ENCODE data around the gene RASGRF2. TPM values are rescaled to one million over a fixed set of nuclear protein-coding genes. Genes with fewer than 3 reads are reported as not detected.

Gene RASGRF2
- total RNA-seq, 1 experiment from 2014 or later, result not detected

GRCh38 chr5:81172710-81173109 is 212.5 kb downstream of the RASGRF2 start:
- Mint-ChIP-seq H3K9me3 (ENCODE audit: unreplicated experiment) (no peaks in the 10 kb centered on the region), H3K36me3 (ENCODE audit: insufficient read depth, unreplicated experiment) (no peaks in the 10 kb centered on the region), H3K4me1 (ENCODE audit: insufficient read depth, unreplicated experiment) (no peaks in the 10 kb centered on the region), H3K27me3 (ENCODE audit: insufficient read depth, unreplicated experiment) (peaks cover 55% of the 10 kb centered on the region), H3K4me3 (ENCODE audit: unreplicated experiment) (no peak overlapping the region), H3K27ac (ENCODE audit: low read depth, unreplicated experiment) (no peak overlapping the region)
- BruUV-seq (replicated peaks), result no TSS peak
- intact Hi-C loops (cut with micrococcal nuclease), result no loop called here
- DNase-seq (ENCODE audit: unreplicated experiment), result no peak
- TF ChIP-seq CTCF (IDR thresholded peaks at IDR 0.05; ENCODE audit: unreplicated experiment), result no peak
- ChIA-PET POLR2A (no interaction called here), CTCF (no interaction called here)

GRCh38 chr5:81177061-81177460 is 216.9 kb downstream of the RASGRF2 start:
- POLR2A ChIA-PET, result no interaction called here
- Mint-ChIP-seq H3K36me3 (ENCODE audit: insufficient read depth, unreplicated experiment) (no peaks in the 10 kb centered on the region), H3K27me3 (ENCODE audit: insufficient read depth, unreplicated experiment) (peaks cover 24% of the 10 kb centered on the region), H3K4me1 (ENCODE audit: insufficient read depth, unreplicated experiment) (no peaks in the 10 kb centered on the region), H3K9me3 (ENCODE audit: unreplicated experiment) (no peaks in the 10 kb centered on the region), H3K4me3 (ENCODE audit: unreplicated experiment) (no peak overlapping the region), H3K27ac (ENCODE audit: low read depth, unreplicated experiment) (no peak overlapping the region)
- no peak for DNase-seq (ENCODE audit: unreplicated experiment)
- no peak for TF ChIP-seq CTCF (IDR thresholded peaks at IDR 0.05; ENCODE audit: unreplicated experiment)
- CTCF ChIA-PET, result interaction anchor here (0.7 to 0.8 kb wide), 3 partner anchors 12 to 465 kb away, joined by 3 to 4 read pairs (median 3); no protein-coding TSS in a partner anchor
- BruUV-seq (replicated peaks), result no TSS peak
- intact Hi-C loops (cut with micrococcal nuclease), result no loop called here

- ChIA-PET CTCF (interaction anchor here (0.5 kb wide), 1 partner anchor 20 kb away, joined by 4 read pairs; no protein-coding TSS in a partner anchor), POLR2A (no interaction called here)
- Mint-ChIP-seq H3K9me3 (ENCODE audit: unreplicated experiment) (no peaks in the 10 kb centered on the region), H3K27me3 (ENCODE audit: insufficient read depth, unreplicated experiment) (peaks cover 6% of the 10 kb centered on the region), H3K27ac (ENCODE audit: low read depth, unreplicated experiment) (no peak overlapping the region), H3K4me1 (ENCODE audit: insufficient read depth, unreplicated experiment) (no peaks in the 10 kb centered on the region), H3K4me3 (ENCODE audit: unreplicated experiment) (no peak overlapping the region), H3K36me3 (ENCODE audit: insufficient read depth, unreplicated experiment) (no peaks in the 10 kb centered on the region)
- intact Hi-C loops (cut with micrococcal nuclease), result no loop called here
- TF ChIP-seq CTCF (IDR thresholded peaks at IDR 0.05; ENCODE audit: unreplicated experiment), result no peak
- DNase-seq (ENCODE audit: unreplicated experiment), result no peak
- BruUV-seq (replicated peaks), result no TSS peak
Measured at GRCh38 chr5:81179959-81180358, 219.8 kb downstream of the RASGRF2 start.

GRCh38 chr5:81180780-81181460 is 220.8 kb downstream of the RASGRF2 start:
- no peak for TF ChIP-seq CTCF (IDR thresholded peaks at IDR 0.05; ENCODE audit: unreplicated experiment)
- Mint-ChIP-seq H3K4me3 (ENCODE audit: unreplicated experiment) (no peak overlapping the region), H3K9me3 (ENCODE audit: unreplicated experiment) (no peaks in the 10 kb centered on the region), H3K36me3 (ENCODE audit: insufficient read depth, unreplicated experiment) (no peaks in the 10 kb centered on the region), H3K27ac (ENCODE audit: low read depth, unreplicated experiment) (no peak overlapping the region), H3K27me3 (ENCODE audit: insufficient read depth, unreplicated experiment) (peaks cover 6% of the 10 kb centered on the region), H3K4me1 (ENCODE audit: insufficient read depth, unreplicated experiment) (no peaks in the 10 kb centered on the region)
- no peak for DNase-seq (ENCODE audit: unreplicated experiment)
- ChIA-PET CTCF (interaction anchor here (1.4 to 1.6 kb wide), 3 partner anchors 11 to 70 kb away, joined by 3 to 4 read pairs (median 4); no protein-coding TSS in a partner anchor), POLR2A (no interaction called here)
- intact Hi-C loops (cut with micrococcal nuclease), result no loop called here
- no TSS peak for BruUV-seq (replicated peaks)
